Measurements from ENCODE around the gene GMIP.

GRCh38 chr19:19615086-19615485, 28.4 kb downstream of the GMIP start:
- TF ChIP-seq CTCF (IDR thresholded peaks at IDR 0.05) = no peak
- TF ChIP-seq EP300 (IDR thresholded peaks at IDR 0.05) = no peak
- no peak for TF ChIP-seq POLR2A (IDR thresholded peaks at IDR 0.05)
- TF ChIP-seq POLR2AphosphoS5 (IDR thresholded peaks at IDR 0.05) = no peak
